UCSD-AML1 (cell line): ENCODE measurements around the gene SPRED2.
A peak's percentile ranks its signal among the peaks of the same experiment; 100 is the strongest.
"Not testable (repeated sequence)": the region's sequence is repeated elsewhere in the genome, so short reads cannot be mapped to it uniquely, and the experiment has no call there.

ENCODE experiments used
- DNase-seq: peaks from one replicate; lab custom pipeline; 2025; ENCODE audit not compliant: unreplicated experiment; lab: John Stamatoyannopoulos, UW

The SPRED2 gene

GRCh38 chr2:65349863-65350262, 82.5 kb downstream of the SPRED2 start:
- peak; percentile 46 for DNase-seq

GRCh38 chr2:65347913-65348312, 84.5 kb downstream of the SPRED2 start:
- DNase-seq: no peak

GRCh38 chr2:65345631-65346030, 86.8 kb downstream of the SPRED2 start:
- DNase-seq: no peak

DNA sequence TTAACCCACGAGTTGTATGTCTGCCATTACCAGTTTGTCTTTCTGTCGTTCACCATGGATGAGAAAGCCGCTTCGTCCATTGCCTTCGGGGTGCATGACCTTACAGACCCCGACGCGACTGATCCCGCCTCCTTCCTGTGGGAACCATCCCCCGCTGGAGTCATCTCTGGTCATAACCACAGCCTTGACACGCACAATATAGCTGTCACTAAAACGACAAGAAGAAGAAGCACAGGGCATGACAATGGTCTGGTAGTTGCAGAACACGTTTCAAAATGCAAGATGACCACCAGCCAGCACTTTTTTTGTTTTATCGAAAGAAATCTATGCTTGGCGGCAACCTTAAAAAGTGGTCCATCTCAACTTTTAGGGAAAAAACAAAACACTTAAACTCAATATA, 87.7 kb downstream of the SPRED2 start:
- DNase-seq: peak; percentile 32

- DNase-seq: no peak
Measured at GRCh38 chr2:65344182-65344581, 88.2 kb downstream of the SPRED2 start.

GRCh38 chr2:65343386-65343785, 89.0 kb downstream of the SPRED2 start:
- DNase-seq: no peak

- no peak for DNase-seq
Measured at GRCh38 chr2:65340898-65341681, 91.3 kb downstream of the SPRED2 start.

- no peak for DNase-seq
Measured at GRCh38 chr2:65339648-65340047, 92.8 kb downstream of the SPRED2 start.

DNA sequence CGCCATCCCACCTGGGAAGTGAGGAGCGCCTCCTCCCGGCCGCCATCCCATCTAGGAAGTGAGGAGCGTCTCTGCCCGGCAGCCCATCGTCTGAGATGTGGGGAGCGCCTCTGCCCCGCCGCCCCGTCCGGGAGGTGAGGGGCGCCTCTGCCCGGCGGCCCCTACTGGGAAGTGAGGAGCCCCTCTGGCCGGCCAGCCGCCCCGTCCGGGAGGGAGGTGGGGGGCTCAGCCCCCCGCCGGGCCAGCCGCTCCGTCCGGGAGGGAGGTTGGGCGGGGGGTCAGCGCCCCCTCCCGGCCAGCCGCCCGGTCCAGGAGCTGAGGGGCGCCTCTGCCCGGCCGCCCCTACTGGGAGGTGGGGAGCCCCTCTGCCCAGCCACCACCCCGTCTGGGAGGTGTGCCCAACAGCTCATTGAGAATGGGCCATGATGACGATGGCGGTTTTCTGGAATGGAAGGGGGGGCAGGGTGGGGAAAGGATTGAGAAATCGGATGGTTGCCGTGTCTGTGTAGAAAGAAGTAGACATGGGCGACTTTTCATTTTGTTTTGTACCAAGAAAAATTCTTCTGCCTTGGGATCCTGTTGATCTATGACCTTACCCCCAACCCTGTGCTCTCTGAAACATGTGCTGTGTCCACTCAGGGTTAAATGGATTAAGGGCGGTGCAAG, 93.4 kb downstream of the SPRED2 start:
- DNase-seq: not testable (repeated sequence)

DNA sequence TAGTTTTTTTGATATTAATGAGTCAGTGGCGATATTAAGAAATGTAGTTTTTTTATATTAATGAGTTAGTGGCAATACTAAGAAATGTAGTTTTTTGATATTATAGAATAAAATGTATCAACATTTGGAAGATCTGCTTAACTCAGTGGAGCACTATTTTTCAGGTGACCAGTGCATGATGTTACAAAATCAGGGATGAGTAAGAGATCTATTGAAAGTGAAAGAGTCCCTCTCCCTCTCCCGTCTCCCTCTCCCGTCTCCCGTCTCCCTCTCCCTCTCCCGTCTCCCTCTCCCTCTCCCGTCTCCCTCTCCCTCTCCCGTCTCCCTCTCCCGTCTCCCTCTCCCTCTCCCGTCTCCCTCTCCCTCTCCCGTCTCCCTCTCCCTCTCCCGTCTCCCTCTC, 94.5 kb downstream of the SPRED2 start:
- DNase-seq: not testable (repeated sequence)

- DNase-seq: no peak
Measured at GRCh38 chr2:65334714-65335113, 97.7 kb downstream of the SPRED2 start.

GRCh38 chr2:65331336-65332025, 100.9 kb downstream of the SPRED2 start:
- DNase-seq: no peak

- no peak for DNase-seq
Measured at GRCh38 chr2:65329525-65329924, 102.9 kb downstream of the SPRED2 start.

DNA sequence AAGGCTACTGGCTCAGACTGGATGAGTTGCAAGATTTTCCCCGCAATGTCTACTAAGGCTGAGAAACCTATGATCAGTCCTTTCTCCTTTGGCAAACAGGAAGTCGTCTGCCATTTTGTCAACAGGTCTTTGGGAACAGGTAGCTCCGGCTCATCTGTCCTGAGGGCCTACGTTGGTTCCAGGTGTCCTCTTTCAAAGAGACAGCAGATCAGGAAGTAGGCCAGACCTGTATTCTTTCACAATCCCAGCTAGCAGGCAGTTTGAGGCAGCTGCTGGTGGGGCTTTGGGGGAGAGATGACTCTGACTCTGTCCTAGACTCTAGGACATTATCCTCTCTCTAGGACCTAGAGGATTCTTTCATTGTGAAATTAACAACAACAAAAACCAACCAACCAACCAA, 106.1 kb downstream of the SPRED2 start:
- DNase-seq: no peak

- no peak for DNase-seq
Measured at GRCh38 chr2:65325066-65325465, 107.3 kb downstream of the SPRED2 start.

DNA sequence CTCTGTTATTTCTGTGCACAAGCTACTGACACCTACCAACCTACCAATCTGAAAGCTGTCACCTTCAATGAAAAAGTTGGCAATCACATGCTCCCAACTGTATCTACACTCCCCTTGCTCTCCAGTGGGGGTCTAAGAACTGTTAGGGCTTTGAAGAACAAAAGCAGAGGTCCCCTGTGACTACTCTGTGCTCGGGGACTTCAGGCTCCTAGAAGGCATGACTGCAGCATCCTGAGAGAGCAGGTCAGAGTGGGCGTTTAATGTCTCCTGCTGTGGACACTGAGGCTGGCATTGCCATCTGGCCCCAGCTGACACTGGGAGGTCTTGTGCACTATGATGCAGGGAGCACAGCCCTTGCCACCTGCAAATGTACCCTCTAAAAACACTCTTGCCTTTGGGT, 111.5 kb downstream of the SPRED2 start:
- no peak for DNase-seq

DNA sequence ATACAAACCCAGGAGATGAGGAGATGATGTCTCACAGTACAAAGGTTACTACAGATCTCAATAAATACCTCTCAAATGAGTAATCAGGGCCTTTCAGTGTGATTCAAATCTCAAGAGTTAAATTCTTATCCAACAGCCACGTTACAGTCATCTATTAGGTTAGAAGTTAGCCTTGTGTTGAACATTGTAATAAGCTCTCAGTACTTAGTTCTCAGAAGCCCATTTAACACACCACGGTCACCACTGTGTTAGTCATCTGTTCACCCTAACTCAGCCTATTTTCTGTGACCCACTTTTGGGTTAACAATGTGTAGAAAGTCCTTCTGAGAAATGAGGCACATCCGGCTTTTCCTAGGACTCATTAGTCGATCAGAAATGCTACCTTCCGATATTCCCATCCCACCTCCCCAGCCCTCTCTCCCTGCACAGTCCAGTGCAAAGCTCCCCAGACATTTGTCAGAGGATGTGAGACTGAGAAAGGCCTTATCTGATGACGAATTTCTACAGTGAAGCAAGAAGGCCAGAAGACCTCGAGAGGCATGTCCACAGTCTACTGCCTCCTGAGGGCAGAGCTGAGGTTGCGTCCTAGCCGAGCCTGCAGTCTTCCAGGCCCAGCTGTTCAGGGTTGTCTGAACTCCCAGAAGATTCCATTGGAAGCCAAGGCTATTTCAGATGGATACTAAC, 112.2 kb downstream of the SPRED2 start:
- DNase-seq: no peak

- no peak for DNase-seq
Measured at GRCh38 chr2:65319674-65320041, 112.7 kb downstream of the SPRED2 start.

DNA sequence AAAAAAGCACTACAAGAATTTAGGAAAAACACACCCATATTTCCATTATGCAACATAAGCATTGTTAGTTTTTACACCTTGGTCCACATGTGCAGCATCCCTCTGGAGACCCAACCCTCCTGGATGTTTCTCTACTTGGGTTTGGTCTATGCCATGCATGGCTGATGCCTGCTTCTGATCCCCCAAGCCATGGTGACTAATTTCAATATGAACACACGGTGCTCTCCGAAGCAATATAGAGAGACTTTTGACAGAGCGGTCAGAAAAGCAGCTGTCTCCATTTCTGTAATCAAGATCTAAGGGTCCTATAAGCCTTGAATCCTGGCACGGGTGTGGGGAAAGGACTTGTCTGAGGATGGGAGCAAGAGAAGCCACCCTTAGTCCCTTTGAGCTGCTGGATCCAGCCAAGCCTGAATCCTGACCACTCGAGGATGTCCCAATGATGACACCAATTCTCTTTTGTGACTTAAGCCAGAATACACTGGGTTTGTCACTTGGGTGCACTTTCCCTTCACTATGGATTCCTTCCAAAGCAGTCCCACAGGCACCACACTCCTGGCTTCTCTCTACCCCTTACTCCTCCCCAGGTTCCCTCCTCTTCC, 113.2 kb downstream of the SPRED2 start:
- DNase-seq: no peak

GRCh38 chr2:65317841-65318240, 114.6 kb downstream of the SPRED2 start:
- no peak for DNase-seq

DNA sequence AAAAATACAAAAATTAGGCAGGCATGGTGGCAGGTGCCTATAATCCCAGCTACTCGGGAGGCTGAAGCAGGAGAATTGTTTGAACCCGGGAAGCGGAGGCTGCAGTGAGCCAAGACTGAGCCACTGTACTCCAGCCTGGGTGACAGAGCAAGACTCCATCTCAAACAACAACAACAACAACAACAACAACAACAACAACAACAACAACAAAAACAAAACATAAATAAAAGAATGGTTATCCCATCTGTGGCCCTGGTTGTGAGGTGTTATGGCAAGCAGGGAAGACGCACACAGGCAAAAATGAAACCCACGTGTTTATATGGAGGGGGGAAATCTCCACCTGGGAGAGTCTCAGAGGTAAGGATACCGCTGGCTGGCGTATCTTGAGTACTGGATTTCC, 115.0 kb downstream of the SPRED2 start:
- not testable (repeated sequence) for DNase-seq
